ENCODE measurements around the gene TOE1. TPM values are rescaled to one million over a fixed set of nuclear protein-coding genes. Genes with fewer than 3 reads are reported as not detected.

Gene TOE1
- total and polyA plus RNA-seq, 2 of the 8 experiments (the other 6 are each of a cell fraction or from before 2014, with no cell fraction given): 15.2 to 25.8 TPM

Other genes starting within 250 kb of the TOE1 start
- gene ZSWIM5, start 133.6 kb upstream of the TOE1 start, total RNA-seq (2021; fragmentation: NEBNext Ultra II Directional; extraction: Animal tissue kit (Norgen Biotek cat#: 25700)): 2.4 and 2.5 TPM in 2 replicates
- 3.6 and 3.9 TPM in 2 replicates for gene ZSWIM5, start 133.6 kb upstream of the TOE1 start, polyA plus RNA-seq (2011; rRNA removed)
- 58.5 and 60.6 TPM in 2 replicates for gene HPDL, start 13.3 kb upstream of the TOE1 start, total RNA-seq (2021; fragmentation: NEBNext Ultra II Directional; extraction: Animal tissue kit (Norgen Biotek cat#: 25700))
- gene HPDL, start 13.3 kb upstream of the TOE1 start, polyA plus RNA-seq (2011; rRNA removed): 62.7 and 100 TPM in 2 replicates
- 51.9 TPM in 2 replicates for gene MUTYH, start 270 bp downstream of the TOE1 start, total RNA-seq (2021; fragmentation: NEBNext Ultra II Directional; extraction: Animal tissue kit (Norgen Biotek cat#: 25700))
- gene MUTYH, start 270 bp downstream of the TOE1 start, polyA plus RNA-seq (2011; rRNA removed): 65.7 and 86.4 TPM in 2 replicates
- gene TESK2, start 151.0 kb downstream of the TOE1 start, total RNA-seq (2021; fragmentation: NEBNext Ultra II Directional; extraction: Animal tissue kit (Norgen Biotek cat#: 25700)): 10.9 and 12.6 TPM in 2 replicates
- gene TESK2, start 151.0 kb downstream of the TOE1 start, polyA plus RNA-seq (2011; rRNA removed): 10.0 and 10.8 TPM in 2 replicates
- 3.7 and 3.8 TPM in 2 replicates for gene CCDC163, start 159.9 kb downstream of the TOE1 start, total RNA-seq (2021; fragmentation: NEBNext Ultra II Directional; extraction: Animal tissue kit (Norgen Biotek cat#: 25700))
- 5.0 and 6.0 TPM in 2 replicates for gene CCDC163, start 159.9 kb downstream of the TOE1 start, polyA plus RNA-seq (2011; rRNA removed)
- gene MMACHC, start 160.1 kb downstream of the TOE1 start, total RNA-seq (2021; fragmentation: NEBNext Ultra II Directional; extraction: Animal tissue kit (Norgen Biotek cat#: 25700)): 7.3 and 9.8 TPM in 2 replicates
- 11.1 and 11.2 TPM in 2 replicates for gene MMACHC, start 160.1 kb downstream of the TOE1 start, polyA plus RNA-seq (2011; rRNA removed)
- 1,354 and 1,418 TPM in 2 replicates for gene PRDX1, start 181.7 kb downstream of the TOE1 start, total RNA-seq (2021; fragmentation: NEBNext Ultra II Directional; extraction: Animal tissue kit (Norgen Biotek cat#: 25700))
- gene PRDX1, start 181.7 kb downstream of the TOE1 start, polyA plus RNA-seq (2011; rRNA removed): 611 and 1,165 TPM in 2 replicates
- 334 and 344 TPM in 2 replicates for gene AKR1A1, start 210.7 kb downstream of the TOE1 start, total RNA-seq (2021; fragmentation: NEBNext Ultra II Directional; extraction: Animal tissue kit (Norgen Biotek cat#: 25700))
- gene AKR1A1, start 210.7 kb downstream of the TOE1 start, polyA plus RNA-seq (2011; rRNA removed): 399 and 435 TPM in 2 replicates
- 629 and 647 TPM in 2 replicates for gene NASP, start 243.9 kb downstream of the TOE1 start, total RNA-seq (2021; fragmentation: NEBNext Ultra II Directional; extraction: Animal tissue kit (Norgen Biotek cat#: 25700))
- 263 and 356 TPM in 2 replicates for gene NASP, start 243.9 kb downstream of the TOE1 start, polyA plus RNA-seq (2011; rRNA removed)